C4-2B (cell line): ENCODE measurements around the gene KCNJ6.

Source experiments
- H3K27ac ChIP-seq: fragments of 450-650 bp; 2 replicates; pipeline ENCODE4 v1.5.1; 2017
- CTCF ChIP-seq: fragments of 450-650 bp; conservative IDR thresholded peaks from 2 replicates; pipeline ENCODE4 v1.5.1; 2017; ENCODE audit warnings: mild to moderate bottlenecking
- ZFX ChIP-seq: fragments of 450-650 bp; IDR thresholded peaks from 2 replicates; pipeline ENCODE4 v1.6.1; 2017

The KCNJ6 gene

DNA sequence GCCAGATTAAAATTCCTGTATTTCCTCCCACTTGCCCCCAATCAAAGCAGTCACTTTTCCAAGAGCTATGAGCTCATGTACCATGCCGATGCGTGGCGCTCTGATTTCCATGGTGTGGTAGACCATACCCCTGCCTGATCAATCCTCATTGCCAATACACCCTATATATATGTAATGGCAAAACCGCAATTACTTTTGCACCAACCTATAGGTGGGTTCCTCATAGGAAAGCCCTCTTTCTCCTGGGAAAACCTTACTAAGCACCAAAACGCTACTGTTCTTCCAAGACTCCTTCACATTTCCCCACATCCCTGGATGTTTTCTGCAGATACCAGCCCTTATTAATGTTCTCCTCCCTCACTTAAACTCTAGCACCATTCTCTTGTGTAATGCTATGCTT, 11.0 kb downstream of the KCNJ6 start:
- TF ChIP-seq CTCF (no peak), ZFX (no peak)

DNA sequence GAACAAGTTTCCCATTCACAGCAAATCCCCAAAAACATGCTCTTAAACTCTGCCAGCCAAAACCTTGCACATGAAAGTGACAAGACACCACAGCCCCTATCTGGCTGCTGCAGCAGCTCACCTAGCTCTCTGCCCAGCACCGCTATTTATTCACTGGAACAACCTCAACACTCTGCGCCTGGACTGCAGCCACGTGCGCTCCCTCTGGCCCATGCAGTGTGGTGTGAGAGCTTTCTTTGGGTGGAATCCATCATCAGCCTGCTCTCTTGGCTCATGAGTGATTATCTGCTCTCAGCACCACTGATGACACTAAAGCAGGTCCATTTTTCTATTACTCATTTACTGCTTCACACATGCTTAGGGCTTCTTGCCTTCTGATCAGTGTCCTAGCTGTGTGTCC, 11.4 kb downstream of the KCNJ6 start:
- TF ChIP-seq CTCF (no peak), ZFX (no peak)
- no peak overlapping the region for H3K27ac ChIP-seq

More for the DNA sequence above, 11.0 kb downstream of the KCNJ6 start:
- no peak overlapping the region for H3K27ac ChIP-seq

DNA sequence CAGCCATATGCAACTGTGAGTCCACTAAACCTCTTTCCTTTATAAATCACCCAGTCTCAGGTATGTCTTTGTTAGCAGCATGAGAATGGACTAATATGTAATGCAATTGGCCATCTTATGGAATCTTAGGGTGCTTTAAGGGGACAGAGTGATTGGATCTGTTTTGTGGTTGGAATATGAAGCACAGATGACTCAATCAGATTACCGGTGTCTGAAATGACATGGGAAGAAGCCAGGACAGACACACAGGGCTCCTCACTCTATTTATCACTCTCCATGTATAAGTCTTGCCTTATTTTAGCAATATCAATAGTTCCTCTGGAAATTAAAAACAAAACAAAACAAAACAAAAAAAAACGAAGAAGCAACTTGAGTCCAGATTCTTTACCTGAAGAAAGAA, 12.9 kb downstream of the KCNJ6 start:
- H3K27ac ChIP-seq: no peak overlapping the region
- TF ChIP-seq CTCF (no peak), ZFX (no peak)

DNA sequence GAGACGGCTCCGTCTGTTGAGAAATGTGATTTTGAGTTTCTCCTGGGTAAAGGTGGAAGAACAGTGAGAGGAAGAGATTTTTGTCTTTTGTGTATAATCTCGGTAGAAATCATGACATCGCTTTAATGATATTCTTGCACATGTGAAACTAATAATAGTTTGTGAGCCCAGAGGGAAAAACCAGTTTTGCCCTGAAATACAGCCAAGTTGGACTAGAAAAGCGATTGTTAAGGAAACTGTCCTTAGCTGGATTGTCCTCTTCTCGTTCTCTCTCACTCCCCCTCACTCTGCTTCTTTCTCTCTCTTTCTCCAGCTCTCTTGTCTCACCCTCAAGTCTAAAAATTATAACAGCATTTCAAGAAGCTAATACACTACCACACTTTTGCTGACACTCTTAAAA, 17.1 kb downstream of the KCNJ6 start:
- H3K27ac ChIP-seq: no peak overlapping the region
- TF ChIP-seq ZFX: no peak
- TF ChIP-seq CTCF: no peak

DNA sequence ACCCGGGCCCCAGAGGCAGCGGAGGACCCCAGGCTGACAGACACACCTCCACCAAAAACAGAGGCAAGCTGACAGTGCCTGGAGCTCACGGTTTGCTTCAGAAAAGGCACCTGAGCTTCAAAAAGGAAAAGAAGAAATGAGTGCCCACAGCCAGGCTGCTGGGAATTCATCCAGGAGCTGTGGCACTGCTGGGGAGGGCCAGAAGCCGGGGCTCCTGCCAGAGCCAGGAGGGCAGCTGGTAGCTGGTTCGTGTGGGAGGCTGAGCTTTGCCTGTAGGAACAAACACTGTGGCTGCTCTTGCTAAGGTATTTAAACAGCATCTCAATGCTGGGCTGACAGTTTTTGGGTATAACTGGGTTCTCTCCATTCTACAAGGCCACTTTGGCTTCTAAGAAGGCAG, 19.5 kb downstream of the KCNJ6 start:
- TF ChIP-seq CTCF: no peak
- no peak for TF ChIP-seq ZFX
- no peak overlapping the region for H3K27ac ChIP-seq

GRCh38 chr21:37891972-37892371, 24.3 kb downstream of the KCNJ6 start:
- no peak overlapping the region for H3K27ac ChIP-seq
- no peak for TF ChIP-seq CTCF
- no peak for TF ChIP-seq ZFX

- no peak for TF ChIP-seq CTCF
- TF ChIP-seq ZFX: no peak
- H3K27ac ChIP-seq: no peak overlapping the region
Measured at GRCh38 chr21:37888659-37889058, 27.6 kb downstream of the KCNJ6 start.
